H1 (cell line): ENCODE measurements around the gene IKZF1. TPM values are rescaled to one million over a fixed set of nuclear protein-coding genes. Genes with fewer than 3 reads are reported as not detected.

Experiments used
- CTCF ChIA-PET: fragments of 300-600 bp; sonication (Branson Sonifier 250); formaldehyde crosslinking; loops from one replicate; lab custom pipeline; 2021; ENCODE audit not compliant: partially characterized antibody; lab: Charles Lee
- POLR2A ChIA-PET: fragments of 300-600 bp; sonication (Branson Sonifier 250); formaldehyde crosslinking; loops from one replicate; lab custom pipeline; 2021; ENCODE audit warnings: inconsistent platforms; ENCODE audit not compliant: partially characterized antibody; lab: Charles Lee
- DNase-seq, 2 experiments: peaks; one replicate each; pipeline versions ENCODE4 v3.0.0 to v3.0.0-alpha.2; 2010 to 2022; ENCODE audit warnings: low spot score in 2 of 2, low read depth in 1 of 2, mixed read lengths in 1 of 2
- FAIRE-seq: peaks from 2 replicates; lab custom pipeline; 2011; peaks lifted over from hg19 to GRCh38; lab: Jason Lieb, UNC
- H2AFZ ChIP-seq: 2 replicates; pipeline ENCODE4 v1.8.1; 2012; ENCODE audit warnings: low read length, inconsistent platforms
- H2AK5ac ChIP-seq: 2 replicates; pipeline ENCODE4 v1.6.1; 2013; ENCODE audit warnings: low read depth, low read length
- H2BK120ac ChIP-seq: replicated peaks from 2 replicates; pipeline ENCODE3; 2013; ENCODE audit warnings: low read depth, low read length, inconsistent platforms
- H2BK12ac ChIP-seq: 2 replicates; pipeline ENCODE4 v1.6.1; 2013; ENCODE audit warnings: low read depth, low read length
- H2BK15ac ChIP-seq: 2 replicates; pipeline ENCODE4 v1.6.1; 2013; ENCODE audit warnings: low read length
- H2BK20ac ChIP-seq: 2 replicates; pipeline ENCODE4 v1.6.1; 2013; ENCODE audit warnings: low read length
- H2BK5ac ChIP-seq: 2 replicates; pipeline ENCODE4 v1.6.1; 2013; ENCODE audit warnings: low read depth, low read length
- H3K14ac ChIP-seq: 2 replicates; pipeline ENCODE4 v1.6.1; 2013; ENCODE audit warnings: inconsistent platforms; ENCODE audit not compliant: insufficient read length
- H3K18ac ChIP-seq: 2 replicates; pipeline ENCODE4 v1.6.1; 2013; ENCODE audit warnings: low read length; ENCODE audit errors: extremely low read depth
- H3K23ac ChIP-seq: 2 replicates; pipeline ENCODE4 v1.6.1; 2013; ENCODE audit warnings: inconsistent platforms; ENCODE audit not compliant: insufficient read length
- H3K23me2 ChIP-seq: 2 replicates; pipeline ENCODE4 v1.6.1; 2013; ENCODE audit warnings: low read depth, low read length
- H3K27ac ChIP-seq: 2 replicates; pipeline ENCODE4 v1.6.1; 2011; ENCODE audit warnings: low read depth, low read length, inconsistent platforms
- H3K27me3 ChIP-seq, 4 experiments: replicated peaks in 1 of 4; 1 replicate in 1 of 4; 2 replicates in 3 of 4; pipeline versions ENCODE4 v1.6.1 to v1.8.1; 2011 to 2013; ENCODE audit warnings: low read length in 3 of 4, mild to moderate bottlenecking in 3 of 4, inconsistent platforms in 2 of 4, mixed read lengths in 2 of 4, moderate library complexity in 1 of 4; ENCODE audit not compliant: control insufficient read depth in 3 of 4, insufficient read depth in 3 of 4; ENCODE audit errors: extremely low read depth in 1 of 4
- H3K36me3 ChIP-seq, 4 experiments: 2 replicates each; pipeline versions ENCODE4 v1.6.1 to v1.8.1; 2011 to 2013; ENCODE audit warnings: mild to moderate bottlenecking in 4 of 4, low read length in 3 of 4, moderate library complexity in 2 of 4, control low read depth in 1 of 4, inconsistent platforms in 1 of 4; ENCODE audit not compliant: insufficient read depth in 4 of 4, control insufficient read depth in 2 of 4
- H3K4ac ChIP-seq: replicated peaks from 2 replicates; pipeline ENCODE3; 2013; ENCODE audit warnings: low read length, low read depth, mixed read lengths, inconsistent platforms; ENCODE audit not compliant: insufficient read length
- H3K4me1 ChIP-seq, 4 experiments: replicated peaks in 1 of 4; 1 replicate in 1 of 4; 2 replicates in 3 of 4; pipeline versions ENCODE4 v1.6.1 to v1.8.1; 2011 to 2013; ENCODE audit warnings: low read length in 3 of 4, inconsistent platforms in 2 of 4, mixed read lengths in 1 of 4; ENCODE audit not compliant: insufficient read depth in 4 of 4, control insufficient read depth in 3 of 4
- H3K4me2 ChIP-seq, 2 experiments: 2 replicates each; pipeline versions ENCODE4 v1.6.1 to v1.8.1; 2011 to 2013; ENCODE audit warnings: low read depth in 2 of 2, low read length in 2 of 2, control low read depth in 1 of 2, inconsistent platforms in 1 of 2, mild to moderate bottlenecking in 1 of 2; ENCODE audit not compliant: insufficient read depth in 1 of 2
- H3K4me3 ChIP-seq, 4 experiments: fragments of 200-600, 300-600 bp in 1 of 4; sonication (generic), shearing (Covaris generic), sonication (Bioruptor Twin) in 1 of 4; 2 replicates each; pipeline versions ENCODE4 v1.5.1 to v1.8.1; 2011 to 2016; ENCODE audit warnings: low read length in 4 of 4, low read depth in 3 of 4, control low read depth in 2 of 4, inconsistent platforms in 2 of 4, mild to moderate bottlenecking in 2 of 4, mixed read lengths in 1 of 4, moderate library complexity in 1 of 4; ENCODE audit not compliant: insufficient read depth in 2 of 4; ENCODE audit errors: extremely low read depth in 1 of 4
- H3K56ac ChIP-seq: replicated peaks from 2 replicates; pipeline ENCODE3; 2013; ENCODE audit warnings: low read depth, mild to moderate bottlenecking, mixed read lengths, low read length, inconsistent platforms; ENCODE audit not compliant: insufficient read length
- H3K79me1 ChIP-seq: 2 replicates; pipeline ENCODE4 v1.6.1; 2013; ENCODE audit warnings: low read depth, low read length, control low read depth
- H3K79me2 ChIP-seq, 2 experiments: 2 replicates each; pipeline versions ENCODE4 v1.6.1 to v1.8.1; 2012 to 2013; ENCODE audit warnings: low read length in 2 of 2, mild to moderate bottlenecking in 2 of 2, inconsistent platforms in 1 of 2; ENCODE audit not compliant: insufficient read depth in 2 of 2, control insufficient read depth in 1 of 2
- H3K9ac ChIP-seq, 4 experiments: replicated peaks in 1 of 4; 1 replicate in 1 of 4; 2 replicates in 3 of 4; pipeline versions ENCODE4 v1.6.1 to v1.8.1; 2011 to 2013; ENCODE audit warnings: low read depth in 3 of 4, low read length in 3 of 4, control low read depth in 2 of 4, mild to moderate bottlenecking in 2 of 4, moderate library complexity in 2 of 4, inconsistent platforms in 1 of 4; ENCODE audit errors: extremely low read depth in 1 of 4
- H3K9me3 ChIP-seq, 2 experiments: 2 replicates each; pipeline versions ENCODE4 v1.6.1 to v1.8.1; 2012 to 2013; ENCODE audit warnings: mild to moderate bottlenecking in 2 of 2, moderate library complexity in 2 of 2, control low read depth in 1 of 2, inconsistent platforms in 1 of 2, low read depth in 1 of 2, low read length in 1 of 2, mixed read lengths in 1 of 2; ENCODE audit not compliant: insufficient read depth in 2 of 2
- H4K20me1 ChIP-seq, 2 experiments: replicated peaks in 1 of 2; 2 replicates each; pipeline versions ENCODE3 to v1.8.1; 2011 to 2013; ENCODE audit warnings: inconsistent platforms in 2 of 2, low read length in 2 of 2, mild to moderate bottlenecking in 1 of 2; ENCODE audit not compliant: insufficient read depth in 2 of 2, control insufficient read depth in 1 of 2
- H4K5ac ChIP-seq: 2 replicates; pipeline ENCODE4 v1.6.1; 2013; ENCODE audit warnings: low read length, low read depth, mixed read lengths, inconsistent platforms; ENCODE audit not compliant: insufficient read length
- H4K8ac ChIP-seq: 2 replicates; pipeline ENCODE4 v1.8.0; 2013; ENCODE audit warnings: mild to moderate bottlenecking, moderate library complexity, low read length, inconsistent platforms; ENCODE audit not compliant: insufficient read depth; ENCODE audit errors: extremely low read depth
- H4K91ac ChIP-seq: replicated peaks from 2 replicates; pipeline ENCODE3; 2013; ENCODE audit warnings: low read length, mixed read lengths, inconsistent platforms; ENCODE audit not compliant: insufficient read length
- EGR1 ChIP-seq: IDR thresholded peaks from 2 replicates; pipeline ENCODE4 v1.6.1; 2011; ENCODE audit warnings: low read depth, low read length, borderline replicate concordance
- EP300 ChIP-seq, 2 experiments: IDR thresholded peaks; 1 replicate in 1 of 2; 2 replicates in 1 of 2; pipeline ENCODE4 v1.6.1; 2011 to 2012; ENCODE audit warnings: low read depth in 2 of 2, low read length in 2 of 2, mild to moderate bottlenecking in 2 of 2, borderline replicate concordance in 1 of 2, inconsistent platforms in 1 of 2, moderate library complexity in 1 of 2
- FOSL1 ChIP-seq: IDR thresholded peaks from 2 replicates; pipeline ENCODE4 v1.6.1; 2011; ENCODE audit warnings: mild to moderate bottlenecking, low read depth, low read length, moderate library complexity; ENCODE audit not compliant: insufficient read depth
- JUN ChIP-seq: IDR thresholded peaks from 2 replicates; pipeline ENCODE4 v1.6.1; 2011; ENCODE audit warnings: low read depth, mild to moderate bottlenecking, improper control_type of control experiment, low read length
- NRF1 ChIP-seq: IDR thresholded peaks from 2 replicates; pipeline ENCODE4 v1.6.1; 2011; ENCODE audit warnings: mild to moderate bottlenecking, low read depth, low read length, improper control_type of control experiment
- SIRT6 ChIP-seq: IDR thresholded peaks from one replicate; pipeline ENCODE4 v1.7.1; 2012; ENCODE audit warnings: low read length, inconsistent platforms
- TEAD4 ChIP-seq: IDR thresholded peaks from 2 replicates; pipeline ENCODE4 v1.6.1; 2012; ENCODE audit warnings: low read depth, low read length, inconsistent platforms, mixed read lengths
- WGBS, 2 experiments: shearing (Covaris generic) in 1 of 2; methylation state at CpG; one replicate each; pipeline versions ENCODE4 v1.1.6 to v1.1.7; 2013 to 2015; ENCODE audit warnings: low lambda C conversion rate in 2 of 2, mixed read lengths in 2 of 2, inconsistent platforms in 1 of 2, low coverage in 1 of 2, missing lambda C conversion rate in 1 of 2; ENCODE audit not compliant: insufficient replicate concordance in 2 of 2, insufficient coverage in 1 of 2, insufficient read length in 1 of 2; ENCODE audit errors: extremely low coverage in 1 of 2, missing lambda C conversion rate in 1 of 2; 5-methylcytosine and 5-hydroxymethylcytosine counted together
- polyA plus RNA-seq, 7 experiments: library from polyadenylated mRNA; depleted of rRNA in 3 of 7; stranded (reverse) in 5 of 7; unstranded in 2 of 7; fragments of >200 nt in 5 of 7; fragments of 200-250 nt in 2 of 7; gene quantifications; 1 replicate in 5 of 7; 2 replicates in 1 of 7; 4 replicates in 1 of 7; pipeline versions ENCODE4 v1.2.1 to v1.2.3, GENCODE V29; 2011 to 2013; ENCODE audit warnings: missing spikeins in 2 of 7, mixed read lengths in 2 of 7
- total RNA-seq: library from RNA; stranded (reverse); fragmentation: NEBNext Ultra II Directional; extraction: Animal tissue kit (Norgen Biotek cat#: 25700); gene quantifications from 2 replicates; pipeline ENCODE4 v1.2.1, GENCODE V29; 2021

IKZF1 gene
- total and polyA plus RNA-seq, 2 of the 8 experiments (the other 6 are each of a cell fraction or from before 2014, with no cell fraction given) = 0.74 to 1.5 TPM

DNA sequence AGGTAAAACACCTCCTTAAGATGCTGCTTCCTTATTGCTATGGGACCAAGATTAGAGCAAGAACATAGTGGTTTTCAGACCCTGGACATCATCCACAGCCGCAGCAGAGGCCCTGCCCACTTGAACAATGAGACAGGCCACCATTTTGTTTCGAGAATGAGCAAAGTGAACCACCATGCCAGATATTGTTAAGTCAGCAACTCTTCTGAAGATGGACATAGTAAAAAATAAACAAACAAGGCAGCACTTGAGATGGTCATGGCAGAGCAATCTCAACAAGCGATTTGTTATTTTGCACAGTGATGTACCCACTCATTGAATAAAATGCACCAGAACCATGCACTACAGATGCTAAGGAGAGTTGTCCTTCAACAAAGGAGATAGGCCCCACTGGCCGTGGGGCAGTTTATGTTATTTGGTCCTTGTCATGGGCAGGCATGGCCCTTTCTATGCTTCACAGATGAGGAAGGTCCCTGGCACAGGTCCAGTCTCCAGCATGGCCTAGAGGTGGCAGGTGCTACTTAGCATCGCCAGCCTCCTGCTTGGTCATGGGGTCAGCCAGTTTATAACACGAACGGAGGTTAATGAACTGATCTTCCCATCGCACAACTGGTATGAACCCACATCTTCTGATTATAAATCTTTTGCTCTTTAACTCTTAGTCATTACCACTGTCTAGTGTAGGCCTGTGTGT is 44.1 kb downstream of the IKZF1 start:
- FAIRE-seq = no peak
- H4K8ac ChIP-seq = no peak overlapping the region
- H2BK12ac ChIP-seq = no peak overlapping the region
- no peak overlapping the region for H2AFZ ChIP-seq
- no peaks in the 10 kb centered on the region for H3K4me1 ChIP-seq
- no peak overlapping the region for H3K23ac ChIP-seq
- H3K4ac ChIP-seq = no peak overlapping the region
- no peaks in the 10 kb centered on the region for H3K23me2 ChIP-seq
- H4K5ac ChIP-seq = no peak overlapping the region
- no peak overlapping the region for H3K27ac ChIP-seq
- ChIA-PET CTCF (no interaction called here), POLR2A (no interaction called here)
- H3K79me1 ChIP-seq = no peaks in the 10 kb centered on the region
- no peak overlapping the region for H4K91ac ChIP-seq
- no peak overlapping the region for H2BK15ac ChIP-seq
- H3K36me3 ChIP-seq = no peaks in the 10 kb centered on the region
- H3K4me2 ChIP-seq = no peak overlapping the region
- TF ChIP-seq FOSL1 (no peak), EP300 (IDR thresholded peaks at IDR 0.05; ENCODE audit: borderline replicate concordance in 1 of 2, low read depth in 2 of 2, low read length in 2 of 2) (no peak), NRF1 (no peak), EGR1 (no peak), TEAD4 (no peak), JUN (no peak), SIRT6 (no peak)
- no peaks in the 10 kb centered on the region for H3K27me3 ChIP-seq
- H2BK120ac ChIP-seq = no peak overlapping the region
- no peak overlapping the region for H3K56ac ChIP-seq
- whole genome bisulfite sequencing, 2 experiments = 95% methylated on average over 8 of the region's 8 CpGs; no CpG with 5 or more reads in 1 of the 2 experiments
- no peak overlapping the region for H2BK5ac ChIP-seq
- DNase-seq = no peak
- no peaks in the 10 kb centered on the region for H4K20me1 ChIP-seq
- H3K18ac ChIP-seq = no peak overlapping the region
- H2BK20ac ChIP-seq = no peak overlapping the region
- H2AK5ac ChIP-seq = no peak overlapping the region
- no peaks in the 10 kb centered on the region for H3K79me2 ChIP-seq
- H3K9ac ChIP-seq = no peak overlapping the region
- H3K14ac ChIP-seq = no peak overlapping the region
- H3K4me3 ChIP-seq = no peak overlapping the region
- no peaks in the 10 kb centered on the region for H3K9me3 ChIP-seq
